Tibial artery (tissue), 4 donors: ENCODE measurements around the gene CD63.

Experiments
- DNase-seq, 2 donors: peaks; one replicate each; pipeline ENCODE4 v3.0.0-alpha.2; 2019
- H3K27ac ChIP-seq, 2 donors: fragments of 200-600 bp; sonication (generic) in 1 of 2; 1 replicate in 1 of 2; 2 replicates in 1 of 2; pipeline ENCODE4 v1.5.1; 2018 to 2019; ENCODE audit warnings: mild to moderate bottlenecking in 1 of 2
- H3K27me3 ChIP-seq, 2 donors: fragments of 200-600 bp; sonication (generic) in 1 of 2; one replicate each; pipeline versions ENCODE4 v1.5.1 to v1.6.0; 2016 to 2019
- H3K36me3 ChIP-seq, 3 donors: fragments of 200-600 bp; sonication (generic) in 2 of 3; one replicate each; pipeline ENCODE4 v1.5.1; 2016 to 2019; ENCODE audit warnings: mild to moderate bottlenecking in 2 of 3
- H3K4me1 ChIP-seq, 4 donors: fragments of 200-600 bp; sonication (generic) in 2 of 4; 1 replicate in 3 of 4; 2 replicates in 1 of 4; pipeline ENCODE4 v1.5.1; 2016 to 2019
- H3K4me3 ChIP-seq, 2 donors: fragments of 200-600 bp; sonication (generic) in 1 of 2; 1 replicate in 1 of 2; 2 replicates in 1 of 2; pipeline ENCODE4 v1.5.1; 2018 to 2019; ENCODE audit warnings: mild to moderate bottlenecking in 2 of 2
- H3K9me3 ChIP-seq, 3 donors: fragments of 200-600 bp; sonication (generic) in 1 of 3; one replicate each; pipeline ENCODE4 v1.5.1; 2016 to 2019
- CTCF ChIP-seq, 2 experiments: fragments of 200-600 bp in 1 of 2; fragments of 450-650 bp in 1 of 2; IDR thresholded peaks; one replicate each; pipeline ENCODE4 v1.5.1; 2017 to 2019; ENCODE audit warnings: antibody characterized with exemption in 2 of 2, mild to moderate bottlenecking in 1 of 2, moderate library complexity in 1 of 2
- intact Hi-C: fragments of 100-400 bp; cut with DNase I; formaldehyde crosslinking; loops from one replicate; pipeline ENCODE4 v1.15.0; 2023; ENCODE audit warnings: low total_unique reads

Gene CD63

GRCh38 chr12:55699471-55700055, 29.2 kb downstream of the CD63 start:
- DNase-seq, result peak in 1 of 2 donors; percentile 61
- Histone ChIP-seq H3K27ac (peak overlapping the region; percentile 38 to 98), H3K9me3 (no peaks in the 10 kb centered on the region), H3K4me3 (no peak overlapping the region), H3K36me3 (peaks cover 35 to 58% (median 52%) of the 10 kb centered on the region in 3 donors), H3K27me3 (no peaks in the 10 kb centered on the region), H3K4me1 (peaks cover 0 to 63% (median 43%) of the 10 kb centered on the region in 4 donors)
- intact Hi-C loops, result no loop called here
- TF ChIP-seq CTCF (IDR thresholded peaks at IDR 0.05), result no peak

- H3K4me3 ChIP-seq, result no peak overlapping the region
- peaks cover 0 to 57% (median 41%) of the 10 kb centered on the region in 4 donors for H3K4me1 ChIP-seq
- H3K27ac ChIP-seq, result peak overlapping the region; percentile 38 to 98
- H3K27me3 ChIP-seq, result no peaks in the 10 kb centered on the region
- intact Hi-C loops, result no loop called here
- H3K9me3 ChIP-seq, result no peaks in the 10 kb centered on the region
- H3K36me3 ChIP-seq, result peaks cover 41 to 64% (median 58%) of the 10 kb centered on the region in 3 donors
- DNase-seq, result peak in 1 of 2 donors; percentile 51
- no peak for TF ChIP-seq CTCF (IDR thresholded peaks at IDR 0.05)
Observed at GRCh38 chr12:55698965-55699364, 29.8 kb downstream of the CD63 start.

- H3K27ac ChIP-seq, result peak overlapping the region; percentile 38 to 98
- H3K4me3 ChIP-seq, result no peak overlapping the region
- peak in 1 of 2 donors; percentile 61 for DNase-seq
- peaks cover 47 to 70% (median 63%) of the 10 kb centered on the region in 3 donors for H3K36me3 ChIP-seq
- H3K4me1 ChIP-seq, result peaks cover 0 to 51% (median 35%) of the 10 kb centered on the region in 4 donors
- H3K27me3 ChIP-seq, result no peaks in the 10 kb centered on the region
- no peaks in the 10 kb centered on the region for H3K9me3 ChIP-seq
- TF ChIP-seq CTCF (IDR thresholded peaks at IDR 0.05), result no peak
- intact Hi-C loops, result no loop called here
Observed at GRCh38 chr12:55698241-55698955, 30.4 kb downstream of the CD63 start.

- Histone ChIP-seq H3K27me3 (no peaks in the 10 kb centered on the region), H3K27ac (peak overlapping the region; percentile 10 to 38), H3K9me3 (no peaks in the 10 kb centered on the region), H3K4me1 (peaks cover 0 to 44% (median 28%) of the 10 kb centered on the region in 4 donors), H3K4me3 (no peak overlapping the region), H3K36me3 (peaks cover 54 to 77% (median 68%) of the 10 kb centered on the region in 3 donors)
- TF ChIP-seq CTCF (IDR thresholded peaks at IDR 0.05), result no peak
- peak in 1 of 2 donors; percentile 37 for DNase-seq
- intact Hi-C loops, result no loop called here
Observed at GRCh38 chr12:55697686-55698085, 31.1 kb downstream of the CD63 start.

- intact Hi-C loops, result no loop called here
- DNase-seq, result peak in 1 of 2 donors; percentile 53
- H3K27me3 ChIP-seq, result no peaks in the 10 kb centered on the region
- H3K27ac ChIP-seq, result peak overlapping the region; percentile 10 to 38
- peaks cover 0 to 37% (median 23%) of the 10 kb centered on the region in 4 donors for H3K4me1 ChIP-seq
- H3K36me3 ChIP-seq, result peaks cover 62 to 85% (median 76%) of the 10 kb centered on the region in 3 donors
- H3K4me3 ChIP-seq, result no peak overlapping the region
- no peaks in the 10 kb centered on the region for H3K9me3 ChIP-seq
- no peak for TF ChIP-seq CTCF (IDR thresholded peaks at IDR 0.05)
Observed at GRCh38 chr12:55696796-55697462, 31.9 kb downstream of the CD63 start.
